Activated T-cell treated with anti-CD3 and anti-CD28 coated beads, Interleukin-2, amount 50 U/mL, for 24 hours (primary cell): ENCODE results near the gene BTG4.

ENCODE experiments used
- DNase-seq: peaks from one replicate; pipeline ENCODE4 v3.0.0-alpha.2; 2020
- H3K27ac Mint-ChIP-seq: 2 replicates; pipeline ENCODE4 v1.8.0; 2020; ENCODE audit warnings: mild to moderate bottlenecking, mixed read lengths
- H3K27me3 Mint-ChIP-seq: 2 replicates; pipeline ENCODE4 v1.8.0; 2020; ENCODE audit warnings: mixed read lengths
- H3K36me3 Mint-ChIP-seq: 2 replicates; pipeline ENCODE4 v1.8.0; 2020; ENCODE audit warnings: low read depth, mixed read lengths
- H3K4me1 Mint-ChIP-seq: 2 replicates; pipeline ENCODE4 v1.8.0; 2020; ENCODE audit warnings: low read depth, mixed read lengths
- H3K4me3 Mint-ChIP-seq: 2 replicates; pipeline ENCODE4 v1.8.0; 2020; ENCODE audit warnings: mild to moderate bottlenecking, moderate library complexity, mixed read lengths
- H3K9me3 Mint-ChIP-seq: 2 replicates; pipeline ENCODE4 v1.8.0; 2020; ENCODE audit warnings: mixed read lengths

Gene BTG4

GRCh38 chr11:111512296-111513239, at the start of gene BTG4:
TSS of gene BTG4 (minus strand) at chr11:111512386. CDS start at chr11:111498776, 13,610 bp downstream.
- Mint-ChIP-seq H3K27ac (no peak within 1 kb of the TSS), H3K9me3 (no peaks in the 10 kb centered on the region), H3K4me3 (peak within 1 kb of the TSS; percentile 53), H3K27me3 (peaks cover 59% of the 10 kb centered on the region), H3K36me3 (no peaks in the 10 kb centered on the region), H3K4me1 (peaks cover 24% of the 10 kb centered on the region)
- peak; percentile 54 for DNase-seq

- Mint-ChIP-seq H3K9me3 (peaks cover 1% of the 10 kb centered on the region), H3K27me3 (peaks cover 4% of the 10 kb centered on the region), H3K4me3 (no peak overlapping the region), H3K36me3 (peaks cover 2% of the 10 kb centered on the region), H3K27ac (no peak overlapping the region), H3K4me1 (no peaks in the 10 kb centered on the region)
- no peak for DNase-seq
These were observed 49.7 kb upstream of the BTG4 start for GRCh38 chr11:111561791-111562325.

GRCh38 chr11:111561306-111561705, 49.1 kb upstream of the BTG4 start:
- no peak overlapping the region for H3K4me3 Mint-ChIP-seq

GRCh38 chr11:111560800-111561199, 48.6 kb upstream of the BTG4 start:
- peaks cover 5% of the 10 kb centered on the region for H3K9me3 Mint-ChIP-seq
- no peak overlapping the region for H3K4me3 Mint-ChIP-seq
- H3K27ac Mint-ChIP-seq: no peak overlapping the region
- H3K4me1 Mint-ChIP-seq: no peaks in the 10 kb centered on the region
- DNase-seq: no peak
- peaks cover 4% of the 10 kb centered on the region for H3K27me3 Mint-ChIP-seq
- peaks cover 11% of the 10 kb centered on the region for H3K36me3 Mint-ChIP-seq

More at GRCh38 chr11:111561306-111561705, 49.1 kb upstream of the BTG4 start:
- DNase-seq: no peak
- H3K27ac Mint-ChIP-seq: no peak overlapping the region
- no peaks in the 10 kb centered on the region for H3K4me1 Mint-ChIP-seq
- peaks cover 6% of the 10 kb centered on the region for H3K36me3 Mint-ChIP-seq
- H3K9me3 Mint-ChIP-seq: peaks cover 5% of the 10 kb centered on the region
- H3K27me3 Mint-ChIP-seq: peaks cover 4% of the 10 kb centered on the region

GRCh38 chr11:111559800-111560464, 47.7 kb upstream of the BTG4 start:
- DNase-seq: no peak
- no peaks in the 10 kb centered on the region for H3K4me1 Mint-ChIP-seq
- peaks cover 5% of the 10 kb centered on the region for H3K9me3 Mint-ChIP-seq

GRCh38 chr11:111557425-111558111, 45.4 kb upstream of the BTG4 start:
- peaks cover 15% of the 10 kb centered on the region for H3K36me3 Mint-ChIP-seq
- no peak overlapping the region for H3K4me3 Mint-ChIP-seq
- no peak overlapping the region for H3K27ac Mint-ChIP-seq
- peaks cover 5% of the 10 kb centered on the region for H3K9me3 Mint-ChIP-seq
- no peak for DNase-seq
- H3K4me1 Mint-ChIP-seq: no peaks in the 10 kb centered on the region
- peaks cover under 1% of the 10 kb centered on the region for H3K27me3 Mint-ChIP-seq

More at GRCh38 chr11:111559800-111560464, 47.7 kb upstream of the BTG4 start:
- Mint-ChIP-seq H3K27ac (no peak overlapping the region), H3K27me3 (peaks cover 4% of the 10 kb centered on the region), H3K36me3 (peaks cover 15% of the 10 kb centered on the region), H3K4me3 (no peak overlapping the region)

GRCh38 chr11:111555255-111555654, 43.1 kb upstream of the BTG4 start:
- no peak overlapping the region for H3K27ac Mint-ChIP-seq
- H3K27me3 Mint-ChIP-seq: peaks cover 9% of the 10 kb centered on the region
- no peak for DNase-seq
- peaks cover 5% of the 10 kb centered on the region for H3K9me3 Mint-ChIP-seq
- H3K4me3 Mint-ChIP-seq: no peak overlapping the region
- H3K36me3 Mint-ChIP-seq: peaks cover 15% of the 10 kb centered on the region
- no peaks in the 10 kb centered on the region for H3K4me1 Mint-ChIP-seq

- Mint-ChIP-seq H3K4me1 (no peaks in the 10 kb centered on the region), H3K9me3 (peaks cover 5% of the 10 kb centered on the region), H3K36me3 (peaks cover 15% of the 10 kb centered on the region), H3K27ac (no peak overlapping the region), H3K27me3 (peaks cover 12% of the 10 kb centered on the region), H3K4me3 (no peak overlapping the region)
- DNase-seq: no peak
These were observed 42.3 kb upstream of the BTG4 start for GRCh38 chr11:111554532-111554931.

GRCh38 chr11:111550258-111550657, 38.1 kb upstream of the BTG4 start:
- H3K4me1 Mint-ChIP-seq: no peaks in the 10 kb centered on the region
- no peak overlapping the region for H3K27ac Mint-ChIP-seq
- no peaks in the 10 kb centered on the region for H3K9me3 Mint-ChIP-seq
- peaks cover 2% of the 10 kb centered on the region for H3K36me3 Mint-ChIP-seq
- no peak overlapping the region for H3K4me3 Mint-ChIP-seq
- H3K27me3 Mint-ChIP-seq: peaks cover 21% of the 10 kb centered on the region
- DNase-seq: no peak

GRCh38 chr11:111549869-111550203, 37.6 kb upstream of the BTG4 start:
- no peaks in the 10 kb centered on the region for H3K9me3 Mint-ChIP-seq
- DNase-seq: no peak
- no peaks in the 10 kb centered on the region for H3K4me1 Mint-ChIP-seq
- no peaks in the 10 kb centered on the region for H3K36me3 Mint-ChIP-seq
- H3K4me3 Mint-ChIP-seq: no peak overlapping the region
- no peak overlapping the region for H3K27ac Mint-ChIP-seq
- peaks cover 21% of the 10 kb centered on the region for H3K27me3 Mint-ChIP-seq

GRCh38 chr11:111549196-111549868, 37.1 kb upstream of the BTG4 start:
- H3K4me1 Mint-ChIP-seq: no peaks in the 10 kb centered on the region
- H3K27ac Mint-ChIP-seq: no peak overlapping the region
- peaks cover 21% of the 10 kb centered on the region for H3K27me3 Mint-ChIP-seq
- no peaks in the 10 kb centered on the region for H3K36me3 Mint-ChIP-seq
- no peak overlapping the region for H3K4me3 Mint-ChIP-seq
- DNase-seq: no peak
- no peaks in the 10 kb centered on the region for H3K9me3 Mint-ChIP-seq

GRCh38 chr11:111548525-111548924, 36.3 kb upstream of the BTG4 start:
- no peak for DNase-seq
- Mint-ChIP-seq H3K27ac (no peak overlapping the region), H3K9me3 (no peaks in the 10 kb centered on the region), H3K4me3 (no peak overlapping the region), H3K27me3 (peaks cover 24% of the 10 kb centered on the region), H3K36me3 (no peaks in the 10 kb centered on the region), H3K4me1 (no peaks in the 10 kb centered on the region)

- Mint-ChIP-seq H3K4me3 (no peak overlapping the region), H3K9me3 (peaks cover 5% of the 10 kb centered on the region), H3K27me3 (peaks cover 54% of the 10 kb centered on the region), H3K36me3 (no peaks in the 10 kb centered on the region), H3K27ac (no peak overlapping the region), H3K4me1 (peaks cover 36% of the 10 kb centered on the region)
- DNase-seq: no peak
These were observed 30.6 kb upstream of the BTG4 start for GRCh38 chr11:111542606-111543275.
